Caco-2 (cell line): ENCODE results near the gene ZNF775. TPM values are rescaled to one million over a fixed set of nuclear protein-coding genes. Genes with fewer than 3 reads are reported as not detected.

Experiments used
- BruUV-seq: library from RNA; stranded (reverse); fragments of 400-500 nt; replicated peaks from 2 replicates; lab custom pipeline; 2021; lab: Mats Ljungman, UMichigan
- CTCF ChIA-PET: fragments of 300-600 bp; sonication (Branson Sonifier 250); formaldehyde crosslinking; loops from one replicate; lab custom pipeline; 2022; ENCODE audit warnings: antibody characterized with exemption; lab: Charles Lee
- POLR2A ChIA-PET: fragments of 300-600 bp; sonication (Branson Sonifier 250); formaldehyde crosslinking; loops from one replicate; lab custom pipeline; 2022; ENCODE audit warnings: antibody characterized with exemption; lab: Charles Lee
- DNase-seq, 2 experiments: peaks; one replicate each; pipeline versions ENCODE4 v3.0.0 to v3.0.0-alpha.2; 2020 to 2022
- H3K27me3 ChIP-seq: replicated peaks from 2 replicates; pipeline ENCODE4 v1.6.0; 2011; ENCODE audit warnings: low read length; ENCODE audit not compliant: control insufficient read depth, insufficient read depth
- H3K36me3 ChIP-seq: 2 replicates; pipeline ENCODE4 v1.5.1; 2011; ENCODE audit warnings: low read length; ENCODE audit not compliant: control insufficient read depth, insufficient read depth
- H3K4me1 ChIP-seq: fragments of 250-450 bp; sonication (Bioruptor Pico); 2 replicates; pipeline ENCODE4 v1.5.1; 2020; ENCODE audit warnings: mild to moderate bottlenecking
- H3K4me3 ChIP-seq: 2 replicates; pipeline ENCODE4 v1.5.1; 2011; ENCODE audit warnings: low read depth, mild to moderate bottlenecking, control low read depth, low read length
- H3K9me3 ChIP-seq: fragments of 250-450 bp; sonication (Bioruptor Pico); 2 replicates; pipeline ENCODE4 v1.5.1; 2020; ENCODE audit warnings: mild to moderate bottlenecking, moderate library complexity
- H3K27ac Mint-ChIP-seq: one replicate; pipeline ENCODE4 v1.8.0; 2022; ENCODE audit warnings: mixed read lengths; ENCODE audit not compliant: unreplicated experiment
- H3K27me3 Mint-ChIP-seq: one replicate; pipeline ENCODE4 v1.8.0; 2022; ENCODE audit warnings: mixed read lengths; ENCODE audit not compliant: insufficient read depth, unreplicated experiment
- H3K36me3 Mint-ChIP-seq: one replicate; pipeline ENCODE4 v1.8.0; 2022; ENCODE audit warnings: mild to moderate bottlenecking, mixed read lengths; ENCODE audit not compliant: insufficient read depth, unreplicated experiment
- H3K4me1 Mint-ChIP-seq: one replicate; pipeline ENCODE4 v1.8.0; 2022; ENCODE audit warnings: low read depth, mixed read lengths; ENCODE audit not compliant: unreplicated experiment
- H3K4me3 Mint-ChIP-seq: one replicate; pipeline ENCODE4 v1.8.0; 2022; ENCODE audit warnings: mild to moderate bottlenecking, moderate library complexity, mixed read lengths; ENCODE audit not compliant: unreplicated experiment
- H3K9me3 Mint-ChIP-seq: one replicate; pipeline ENCODE4 v1.8.0; 2022; ENCODE audit warnings: mixed read lengths; ENCODE audit not compliant: unreplicated experiment
- intact Hi-C: fragments of 100-400 bp; cut with micrococcal nuclease; formaldehyde crosslinking; loops from one replicate; pipeline ENCODE4 v1.10.0; 2022; ENCODE audit not compliant: unreplicated experiment
- total RNA-seq: library from RNA; stranded (reverse); gene quantifications from 2 replicates; pipeline ENCODE4 v1.2.3, GENCODE V29; 2022
- TF ChIP-seq, protein P1 (sequence below), 2 experiments: fragments of 200-600 bp in 1 of 2; IDR thresholded peaks; 1 replicate in 1 of 2; 2 replicates in 1 of 2; pipeline versions ENCODE4 v1.5.1 to v1.8.0; 2011 to 2022; ENCODE audit warnings: antibody characterized with exemption in 1 of 2, control low read depth in 1 of 2, inconsistent platforms in 1 of 2, low read depth in 1 of 2, low read length in 1 of 2, mild to moderate bottlenecking in 1 of 2, moderate library complexity in 1 of 2; ENCODE audit not compliant: insufficient read depth in 1 of 2, severe bottlenecking in 1 of 2, unreplicated experiment in 1 of 2

Gene ZNF775
- total RNA-seq, 1 experiment from 2014 or later: 4.0 TPM

GRCh38 chr7:150388306-150388705, 9.2 kb downstream of the ZNF775 start:
- Histone ChIP-seq H3K4me1 (peaks cover 14% of the 10 kb centered on the region), H3K27me3 (no peaks in the 10 kb centered on the region), H3K9me3 (no peaks in the 10 kb centered on the region), H3K36me3 (no peaks in the 10 kb centered on the region; the same call in 1 of the 2 replicates), H3K4me3 (no peak overlapping the region)
- no peaks in the 10 kb centered on the region for H3K9me3 Mint-ChIP-seq
- POLR2A ChIA-PET: no interaction called here
- no peak overlapping the region for H3K4me3 Mint-ChIP-seq
- H3K27me3 Mint-ChIP-seq: no peaks in the 10 kb centered on the region
- BruUV-seq: no TSS peak
- peaks cover 5% of the 10 kb centered on the region for H3K36me3 Mint-ChIP-seq
- TF ChIP-seq, protein P1, sequence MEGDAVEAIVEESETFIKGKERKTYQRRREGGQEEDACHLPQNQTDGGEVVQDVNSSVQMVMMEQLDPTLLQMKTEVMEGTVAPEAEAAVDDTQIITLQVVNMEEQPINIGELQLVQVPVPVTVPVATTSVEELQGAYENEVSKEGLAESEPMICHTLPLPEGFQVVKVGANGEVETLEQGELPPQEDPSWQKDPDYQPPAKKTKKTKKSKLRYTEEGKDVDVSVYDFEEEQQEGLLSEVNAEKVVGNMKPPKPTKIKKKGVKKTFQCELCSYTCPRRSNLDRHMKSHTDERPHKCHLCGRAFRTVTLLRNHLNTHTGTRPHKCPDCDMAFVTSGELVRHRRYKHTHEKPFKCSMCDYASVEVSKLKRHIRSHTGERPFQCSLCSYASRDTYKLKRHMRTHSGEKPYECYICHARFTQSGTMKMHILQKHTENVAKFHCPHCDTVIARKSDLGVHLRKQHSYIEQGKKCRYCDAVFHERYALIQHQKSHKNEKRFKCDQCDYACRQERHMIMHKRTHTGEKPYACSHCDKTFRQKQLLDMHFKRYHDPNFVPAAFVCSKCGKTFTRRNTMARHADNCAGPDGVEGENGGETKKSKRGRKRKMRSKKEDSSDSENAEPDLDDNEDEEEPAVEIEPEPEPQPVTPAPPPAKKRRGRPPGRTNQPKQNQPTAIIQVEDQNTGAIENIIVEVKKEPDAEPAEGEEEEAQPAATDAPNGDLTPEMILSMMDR (IDR thresholded peaks at IDR 0.05; ENCODE audit: insufficient read depth in 1 of 2, low read depth in 1 of 2, low read length in 1 of 2, severe bottlenecking in 1 of 2, unreplicated experiment in 1 of 2): no peak
- DNase-seq: no peak
- H3K4me1 Mint-ChIP-seq: peaks cover 4% of the 10 kb centered on the region
- intact Hi-C loops: no loop called here
- CTCF ChIA-PET: interaction anchor here (0.6 kb wide), 1 partner anchor 396 kb away, joined by 8 read pairs; no protein-coding TSS in a partner anchor
- H3K27ac Mint-ChIP-seq: no peak overlapping the region

DNA sequence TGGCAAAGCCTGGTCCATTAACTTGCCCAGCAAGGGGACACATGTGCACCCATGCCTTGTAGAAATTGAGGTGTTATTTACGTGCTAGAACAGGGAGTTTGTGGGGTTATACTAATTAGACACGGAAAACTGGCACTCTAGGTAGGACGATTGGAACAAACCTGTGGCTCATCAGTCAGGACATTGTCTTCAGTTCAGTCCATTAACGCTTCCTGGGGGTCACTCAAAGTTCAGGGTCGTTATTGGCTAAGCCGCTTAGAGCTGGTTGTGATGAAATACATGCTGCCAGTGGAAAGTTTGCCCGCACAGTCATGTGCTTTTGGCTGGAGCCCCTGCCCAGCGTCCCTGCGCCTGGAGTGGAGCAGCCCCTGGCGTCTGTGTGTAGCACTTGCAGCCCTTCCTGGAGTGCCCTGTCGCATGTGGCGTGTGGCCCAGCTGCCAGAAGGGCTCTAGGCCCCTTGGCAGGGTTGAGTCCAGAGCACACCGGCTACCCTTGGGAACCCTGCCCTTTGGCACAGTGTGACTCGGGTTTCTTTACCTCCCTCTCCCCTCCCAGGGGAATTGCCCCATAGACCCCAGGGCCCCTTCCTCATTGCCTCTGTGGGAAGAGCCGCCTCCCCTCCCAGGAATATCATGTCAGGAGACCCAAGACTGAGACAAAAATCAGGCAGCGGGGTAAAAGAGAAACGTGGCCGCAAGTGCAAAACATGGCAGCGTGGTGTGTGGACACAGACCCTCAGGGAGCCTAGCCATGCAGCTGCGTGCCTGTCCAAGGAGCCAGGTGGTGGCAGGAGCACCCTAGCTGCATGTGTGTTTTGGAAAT, 9.8 kb downstream of the ZNF775 start:
- H3K4me3 ChIP-seq: no peak overlapping the region
- intact Hi-C loops: no loop called here
- Mint-ChIP-seq H3K27ac (no peak overlapping the region), H3K4me1 (no peaks in the 10 kb centered on the region), H3K9me3 (no peaks in the 10 kb centered on the region), H3K27me3 (no peaks in the 10 kb centered on the region), H3K36me3 (peaks cover 5% of the 10 kb centered on the region), H3K4me3 (no peak overlapping the region)
- ChIA-PET POLR2A (no interaction called here), CTCF (interaction anchor here (0.6 kb wide), 1 partner anchor 395 kb away, joined by 8 read pairs; no protein-coding TSS in a partner anchor)
- no peaks in the 10 kb centered on the region; the same call in 1 of the 2 replicates for H3K36me3 ChIP-seq
- H3K9me3 ChIP-seq: no peaks in the 10 kb centered on the region
- H3K27me3 ChIP-seq: no peaks in the 10 kb centered on the region
- H3K4me1 ChIP-seq: peaks cover 8% of the 10 kb centered on the region
- DNase-seq: no peak
- TF ChIP-seq, protein P1 (IDR thresholded peaks at IDR 0.05; ENCODE audit: insufficient read depth in 1 of 2, low read depth in 1 of 2, low read length in 1 of 2, severe bottlenecking in 1 of 2, unreplicated experiment in 1 of 2): peak in 1 of 2 experiments; percentile 37
- BruUV-seq: no TSS peak

GRCh38 chr7:150389532-150389816, 10.3 kb downstream of the ZNF775 start:
- Histone ChIP-seq H3K9me3 (no peaks in the 10 kb centered on the region), H3K27me3 (no peaks in the 10 kb centered on the region), H3K36me3 (no peaks in the 10 kb centered on the region; the same call in 1 of the 2 replicates), H3K4me1 (peaks cover 2% of the 10 kb centered on the region; the same call in 1 of the 2 replicates), H3K4me3 (no peak overlapping the region)
- no TSS peak for BruUV-seq
- no peaks in the 10 kb centered on the region for H3K9me3 Mint-ChIP-seq
- DNase-seq: no peak
- H3K4me1 Mint-ChIP-seq: no peaks in the 10 kb centered on the region
- ChIA-PET CTCF (no interaction called here), POLR2A (no interaction called here)
- peaks cover 5% of the 10 kb centered on the region for H3K36me3 Mint-ChIP-seq
- H3K27ac Mint-ChIP-seq: no peak overlapping the region
- TF ChIP-seq, protein P1 (IDR thresholded peaks at IDR 0.05; ENCODE audit: insufficient read depth in 1 of 2, low read depth in 1 of 2, low read length in 1 of 2, severe bottlenecking in 1 of 2, unreplicated experiment in 1 of 2): no peak
- intact Hi-C loops: no loop called here
- no peak overlapping the region for H3K4me3 Mint-ChIP-seq
- H3K27me3 Mint-ChIP-seq: no peaks in the 10 kb centered on the region
